Measurements from ENCODE around the gene TCF4.

TCF4 gene

DNA sequence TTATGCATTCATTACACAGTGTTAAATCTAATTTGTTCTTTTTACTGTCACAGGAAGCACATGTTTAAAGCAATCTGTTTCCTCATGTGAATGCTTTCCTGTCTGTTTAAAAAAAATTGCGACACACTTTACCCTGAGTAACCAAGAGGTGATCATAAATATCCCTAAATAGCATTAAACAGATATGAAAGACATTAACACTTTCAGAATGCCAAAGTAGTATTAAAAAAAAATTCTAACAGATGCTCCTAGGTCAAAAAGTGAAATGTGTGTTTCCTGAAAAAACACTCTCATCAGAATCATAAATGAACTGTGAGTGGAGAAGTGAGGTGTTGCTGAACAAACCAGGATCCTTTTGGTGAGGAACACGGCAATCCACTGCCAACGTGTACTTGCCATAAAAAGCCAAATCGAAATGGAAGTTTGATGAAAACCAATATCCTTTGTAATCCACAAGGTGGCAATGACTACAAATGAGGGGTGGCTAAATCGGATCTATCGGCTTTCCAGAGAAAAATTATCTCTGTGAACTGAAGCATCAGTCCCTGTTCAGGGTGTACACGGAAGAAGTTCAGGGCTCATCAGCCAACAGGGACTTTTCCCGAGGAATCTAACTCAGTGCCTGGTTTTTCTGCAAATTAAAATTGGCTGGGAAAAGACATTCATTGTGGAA is 248.9 kb downstream of the TCF4 start:
- peak; percentile 77 to 79 for DNase-seq

DNA sequence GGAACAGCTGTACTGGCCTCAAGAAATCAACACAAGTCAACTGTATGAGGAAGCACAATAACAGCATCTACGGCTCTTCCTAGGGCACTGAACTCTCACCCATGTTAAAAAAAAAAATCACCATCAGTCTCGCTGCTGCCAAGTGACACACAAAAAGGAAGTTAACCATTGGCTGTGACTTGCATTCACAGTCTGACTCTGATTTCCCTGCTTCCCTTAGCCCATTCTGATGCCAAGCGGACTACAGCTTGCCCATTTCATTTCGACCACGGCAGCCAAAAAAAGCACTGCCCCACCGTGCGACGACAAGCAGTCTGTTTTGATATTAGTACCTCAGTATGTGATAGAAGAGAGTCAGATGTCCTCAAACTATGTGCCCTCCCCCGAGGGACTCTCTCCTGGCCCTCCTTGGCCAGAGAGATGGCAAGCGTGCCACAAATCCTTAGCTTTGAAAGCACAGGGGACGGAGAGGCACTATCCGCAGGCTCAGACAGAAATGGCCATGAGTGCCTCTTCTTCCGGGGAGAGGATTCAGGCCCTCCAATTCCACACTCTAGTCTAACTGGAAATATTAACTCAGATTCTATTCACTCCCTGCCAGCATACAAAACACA is 250.0 kb downstream of the TCF4 start:
- no peak for DNase-seq

DNA sequence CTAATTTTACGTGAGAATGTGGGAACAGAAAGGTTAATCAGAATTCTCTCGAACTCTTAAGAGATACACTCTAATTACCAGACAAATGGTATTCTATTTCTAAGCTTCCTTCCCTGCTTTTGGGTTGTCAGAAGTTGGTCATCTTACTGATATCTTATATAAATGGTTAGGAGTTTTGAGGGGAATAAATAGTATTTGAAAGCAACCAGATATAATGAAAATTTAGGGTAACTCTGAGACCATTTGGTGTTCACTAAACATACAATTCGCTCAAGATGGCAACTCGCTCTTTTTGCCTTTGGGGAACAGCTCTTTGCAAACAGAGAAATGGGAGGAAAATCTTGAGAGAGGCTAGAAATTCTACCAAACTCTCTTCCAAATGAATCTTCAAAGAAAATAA is 250.9 kb downstream of the TCF4 start:
- no peak for DNase-seq

DNA sequence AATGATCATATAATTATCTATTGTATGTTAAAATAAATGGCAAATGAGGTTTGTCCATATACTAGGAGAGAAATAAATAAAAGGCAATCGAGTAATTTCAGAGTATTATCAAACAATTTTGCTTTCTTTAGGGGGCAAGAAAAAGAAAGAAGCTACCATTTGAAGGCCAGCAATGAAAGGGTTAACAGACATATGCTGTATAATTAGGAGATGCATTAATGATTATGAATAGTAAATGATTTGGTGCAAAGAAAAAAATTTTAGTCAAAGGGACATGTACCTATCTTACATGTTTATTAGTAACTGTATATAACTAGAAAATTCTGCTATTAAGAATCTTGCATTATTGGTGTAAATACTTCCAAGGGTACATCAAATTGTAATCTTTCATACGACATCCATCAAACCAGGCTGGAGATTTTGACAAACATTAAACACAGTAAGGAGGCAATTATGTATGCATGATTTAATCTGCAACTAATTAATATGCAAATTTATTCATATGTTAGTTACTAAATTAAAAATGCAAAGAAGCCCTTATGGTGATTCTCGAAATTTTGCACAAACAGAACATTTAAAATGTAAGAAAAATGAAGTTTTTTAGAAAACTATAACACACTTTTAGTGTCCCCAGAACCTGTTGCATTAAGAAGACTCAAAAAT is 251.4 kb downstream of the TCF4 start:
- DNase-seq: no peak

DNA sequence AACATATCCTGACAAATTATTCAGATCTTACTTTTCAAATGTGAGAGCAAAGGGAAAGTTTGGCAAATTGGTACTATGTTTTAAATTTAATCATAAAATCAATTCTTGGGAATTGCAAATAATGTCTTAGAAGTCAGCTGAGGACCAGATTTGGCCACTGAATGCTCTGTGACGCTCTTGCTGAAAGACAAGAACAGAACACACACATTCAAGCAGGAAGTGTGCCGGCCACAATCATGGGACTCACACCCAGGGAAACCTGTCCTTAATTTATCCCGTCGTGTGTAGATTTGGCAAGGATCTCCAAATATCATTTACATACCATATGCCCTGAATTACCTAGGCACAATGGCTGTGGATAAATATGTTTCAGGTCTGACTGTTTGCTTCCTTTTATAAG is 253.1 kb downstream of the TCF4 start:
- no peak for DNase-seq

DNA sequence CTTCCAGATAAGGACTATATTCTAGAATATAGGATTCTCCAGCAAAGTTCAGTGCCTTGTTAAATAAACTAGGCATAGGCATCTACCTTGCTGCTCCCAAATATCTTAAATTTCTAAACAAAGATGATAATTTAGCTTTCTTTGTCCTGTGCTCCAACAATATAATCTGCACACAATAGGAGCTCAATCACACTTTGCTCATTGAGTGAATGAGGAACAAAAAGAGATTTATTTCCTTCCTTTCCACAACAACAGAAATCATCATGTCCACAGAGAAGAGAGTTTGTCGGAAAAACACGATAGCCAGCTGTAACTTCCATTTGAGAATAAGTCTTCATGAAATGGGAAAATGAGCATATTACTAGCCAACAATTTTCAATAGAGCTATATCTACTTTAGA is 256.7 kb downstream of the TCF4 start:
- no peak for DNase-seq

DNA sequence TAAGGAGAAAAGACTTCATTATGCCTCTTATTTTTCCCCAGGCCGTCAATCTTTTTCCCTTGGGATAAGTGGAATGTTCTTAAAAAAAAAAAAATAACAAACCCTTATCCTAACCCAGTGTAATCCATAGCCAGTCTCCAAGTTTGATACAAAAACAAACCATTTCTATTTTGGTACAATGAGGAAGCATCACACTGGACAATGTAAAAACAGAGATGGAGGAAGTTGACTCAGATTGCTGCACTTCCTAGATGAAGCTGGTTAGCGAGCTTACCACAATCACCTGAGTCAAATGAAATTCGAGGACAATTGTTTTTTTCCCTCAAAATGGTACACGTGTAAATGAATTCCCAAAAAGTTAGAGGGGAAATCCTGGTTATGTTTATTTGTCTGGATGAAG is 259.7 kb downstream of the TCF4 start:
- peak; percentile 22 to 36 for DNase-seq

DNA sequence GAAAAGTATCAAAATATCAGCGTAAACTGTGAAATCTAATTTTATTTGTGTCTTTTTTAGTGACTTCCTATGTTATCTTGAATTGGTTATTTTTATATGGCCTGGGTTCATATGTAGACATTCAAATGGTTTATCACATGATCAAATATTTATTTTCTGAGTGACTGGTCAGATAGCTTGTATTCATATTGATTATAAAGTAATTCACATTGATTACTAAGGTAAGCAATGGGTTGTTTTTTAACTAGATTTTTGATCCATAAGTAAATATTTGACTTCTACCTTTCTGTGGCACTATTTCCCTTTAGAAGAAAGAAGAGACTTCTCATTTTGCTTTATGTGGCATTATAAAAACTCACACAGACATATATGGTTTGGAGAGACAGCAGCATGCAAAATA is 260.5 kb downstream of the TCF4 start:
- no peak for DNase-seq

DNA sequence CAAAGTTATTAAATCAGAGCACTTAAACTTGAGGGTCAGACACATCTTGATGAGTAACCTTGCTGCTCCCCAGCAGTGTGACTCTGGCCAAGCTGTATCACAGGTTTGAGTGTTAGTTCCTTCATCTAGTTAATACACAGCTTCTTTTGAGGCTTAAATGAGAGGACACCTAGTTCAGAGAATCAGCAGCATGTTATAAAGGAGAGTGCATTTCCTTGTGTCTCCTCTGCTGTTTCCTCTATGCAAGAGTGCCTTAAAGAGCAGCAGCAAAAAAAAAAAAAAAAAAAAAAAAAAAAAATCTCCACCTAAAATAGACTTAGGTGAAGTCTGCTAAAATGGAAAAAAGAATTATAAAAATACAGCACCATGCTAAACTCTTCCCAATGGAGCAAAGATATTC is 261.9 kb downstream of the TCF4 start:
- DNase-seq: no peak

DNA sequence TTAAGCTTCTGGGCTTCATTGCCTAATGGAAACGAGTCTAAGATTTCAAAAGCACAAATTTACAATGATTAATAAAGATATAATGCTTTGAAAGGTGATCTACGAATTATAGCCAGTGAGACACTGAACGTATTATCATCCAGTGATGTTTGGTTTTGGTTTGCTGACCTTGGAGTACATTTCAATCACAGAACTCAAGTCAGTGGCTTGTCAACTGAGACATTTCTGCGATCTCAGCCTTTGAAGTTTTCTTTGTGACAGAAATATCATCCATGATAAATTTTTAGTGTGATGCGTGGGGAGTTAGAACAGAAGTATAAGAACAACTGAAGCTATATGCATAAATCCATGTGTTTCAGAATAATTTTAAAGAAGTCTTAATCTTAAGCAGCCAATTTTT is 263.8 kb downstream of the TCF4 start:
- no peak for DNase-seq

DNA sequence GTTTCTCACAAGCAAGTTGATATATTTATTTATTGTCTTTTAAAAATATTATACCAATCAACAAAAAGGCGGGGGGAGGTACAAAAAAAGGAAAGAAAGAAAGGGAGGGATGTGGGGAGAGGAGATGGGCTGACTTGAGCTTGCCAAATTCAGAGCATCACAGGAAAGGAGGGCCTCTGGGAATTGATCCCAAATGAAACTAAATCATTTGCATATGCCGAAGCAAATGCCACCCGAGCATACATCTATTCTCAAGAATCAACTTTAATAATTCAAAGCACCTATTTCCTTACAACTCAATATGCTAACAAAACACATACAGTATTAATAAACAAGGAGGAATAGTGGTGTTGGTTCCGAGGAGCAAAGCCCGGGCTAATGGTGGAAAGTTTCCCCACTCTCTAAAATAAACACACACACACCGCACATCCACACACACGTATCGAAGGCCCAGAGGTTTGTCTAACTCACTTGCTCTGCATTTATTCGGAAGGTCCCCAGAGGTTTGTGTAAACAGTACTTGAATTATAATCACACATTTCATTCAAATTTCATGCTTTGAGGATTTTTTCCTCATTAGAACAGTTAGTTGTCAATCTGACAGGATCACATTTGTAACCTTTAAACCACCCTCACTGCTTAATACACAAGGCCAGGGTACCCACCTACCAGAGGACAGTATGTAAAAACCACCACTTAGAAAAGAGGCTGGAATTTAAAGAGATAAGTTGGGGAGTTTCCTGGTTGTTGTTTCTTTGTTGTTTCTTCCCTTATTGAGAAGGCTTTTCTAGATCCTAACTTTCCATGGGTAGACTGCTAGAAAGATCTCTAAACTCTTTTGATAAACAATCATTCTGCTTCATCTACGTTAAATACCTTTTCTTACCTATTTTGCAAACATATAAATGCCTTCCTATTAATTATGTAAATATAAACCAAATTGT is 264.7 kb downstream of the TCF4 start:
- no peak for DNase-seq

DNA sequence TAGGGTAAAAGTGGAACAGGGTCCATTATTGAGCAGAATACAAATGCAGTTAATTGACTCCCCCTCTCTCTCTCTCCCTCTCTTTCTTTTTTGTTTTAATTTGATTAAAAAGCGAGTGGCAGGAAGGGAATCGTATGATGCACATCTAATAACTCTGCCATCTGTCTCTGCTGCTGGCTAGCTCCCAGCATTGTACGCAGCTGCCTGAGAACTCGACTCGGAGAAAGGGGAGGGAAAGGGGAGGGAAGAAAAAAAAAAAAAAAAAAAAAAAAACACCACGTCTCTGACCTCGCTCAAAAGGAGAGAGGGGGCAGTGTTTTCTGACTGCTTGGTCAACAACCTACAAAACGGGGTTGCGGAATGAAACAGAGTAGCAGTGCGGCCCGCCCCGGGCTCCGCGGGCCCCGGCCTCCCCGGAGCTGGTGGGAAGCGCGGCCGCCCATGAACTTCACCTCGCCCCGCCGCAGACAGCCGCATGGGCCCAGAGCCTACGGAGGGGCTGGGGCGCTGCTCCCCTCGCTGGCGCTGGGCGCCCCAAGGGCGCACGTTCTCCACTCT is 265.7 kb downstream of the TCF4 start:
- DNase-seq: no peak

DNA sequence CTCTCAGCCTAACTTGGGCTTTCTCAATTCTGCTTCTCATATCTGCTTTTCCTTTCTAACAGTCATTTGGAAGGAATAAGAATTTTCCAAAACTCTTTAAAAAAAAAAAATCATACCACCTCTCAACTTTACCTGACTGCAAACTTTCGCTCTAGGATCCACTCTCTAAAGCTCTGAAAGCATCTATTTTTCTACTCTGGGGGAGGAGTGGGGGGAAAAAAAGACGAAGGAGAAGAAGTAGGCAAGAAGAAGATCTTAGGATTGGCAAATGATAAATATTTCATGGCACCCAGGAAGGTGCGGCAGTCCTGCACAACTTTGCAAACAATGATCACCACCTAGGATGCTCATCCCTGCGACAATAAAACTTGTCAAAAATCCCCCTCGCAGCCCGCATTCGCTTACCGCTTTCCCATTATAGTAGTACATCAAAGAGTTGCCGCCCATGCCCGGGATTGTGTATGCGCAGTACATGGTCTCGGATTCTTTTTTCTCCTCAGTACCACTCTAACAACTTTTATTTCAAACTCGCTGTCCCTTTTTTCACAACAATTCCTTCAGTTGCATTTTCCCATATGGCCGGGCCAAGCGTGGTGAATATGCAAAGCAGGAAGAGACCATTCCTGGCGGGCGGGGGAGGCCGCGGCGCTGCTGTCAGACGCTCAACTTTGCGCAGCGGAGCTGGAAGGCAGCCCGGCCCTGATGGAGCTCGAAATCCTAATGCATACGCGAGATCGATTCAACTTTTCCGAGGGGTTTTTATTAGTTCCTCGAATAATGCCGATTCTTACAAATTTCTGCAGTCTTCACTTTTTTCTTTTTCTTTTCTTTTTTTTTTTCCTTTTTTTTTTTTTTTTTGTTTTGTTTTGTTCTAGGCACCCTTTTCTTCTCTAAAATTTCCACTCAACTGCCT is 266.5 kb downstream of the TCF4 start:
- DNase-seq: no peak

DNA sequence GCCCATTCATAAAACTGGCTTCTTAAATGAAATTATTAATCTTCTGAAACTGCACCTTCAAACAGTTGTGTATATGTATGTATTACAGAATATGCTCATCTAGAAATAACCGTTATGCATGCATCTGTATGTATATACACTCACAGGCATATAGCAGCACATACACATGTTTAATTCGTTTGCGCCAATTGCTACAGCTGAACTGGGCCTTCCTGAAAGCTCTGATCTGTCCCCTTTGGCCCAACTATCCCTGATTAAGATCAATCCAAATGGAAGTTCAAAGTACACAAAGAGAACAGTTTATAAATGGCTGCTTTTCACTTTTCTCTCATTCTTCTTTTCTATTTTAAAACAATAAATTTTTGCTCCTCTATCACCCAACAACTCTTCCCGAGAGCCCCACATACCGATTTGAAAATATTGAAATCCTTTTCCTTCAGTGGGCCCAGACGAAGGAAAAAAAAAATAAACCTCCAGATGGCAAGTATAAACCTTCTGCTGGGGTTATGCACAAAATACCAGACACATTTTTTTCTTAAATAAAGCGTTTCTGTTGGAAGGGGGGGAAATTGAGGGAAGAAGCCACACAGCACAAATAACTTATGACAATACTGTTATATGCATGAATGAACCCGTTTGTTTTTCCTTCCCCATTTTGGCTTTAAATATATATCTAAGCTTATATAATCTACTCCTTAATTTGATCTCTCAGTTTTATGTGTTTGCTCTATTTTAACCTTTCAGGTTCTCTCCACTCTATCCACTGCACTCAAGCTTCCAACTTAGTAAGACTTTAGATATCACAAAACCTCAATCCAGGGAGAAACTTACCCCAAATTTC is 267.3 kb downstream of the TCF4 start:
- no peak for DNase-seq

DNA sequence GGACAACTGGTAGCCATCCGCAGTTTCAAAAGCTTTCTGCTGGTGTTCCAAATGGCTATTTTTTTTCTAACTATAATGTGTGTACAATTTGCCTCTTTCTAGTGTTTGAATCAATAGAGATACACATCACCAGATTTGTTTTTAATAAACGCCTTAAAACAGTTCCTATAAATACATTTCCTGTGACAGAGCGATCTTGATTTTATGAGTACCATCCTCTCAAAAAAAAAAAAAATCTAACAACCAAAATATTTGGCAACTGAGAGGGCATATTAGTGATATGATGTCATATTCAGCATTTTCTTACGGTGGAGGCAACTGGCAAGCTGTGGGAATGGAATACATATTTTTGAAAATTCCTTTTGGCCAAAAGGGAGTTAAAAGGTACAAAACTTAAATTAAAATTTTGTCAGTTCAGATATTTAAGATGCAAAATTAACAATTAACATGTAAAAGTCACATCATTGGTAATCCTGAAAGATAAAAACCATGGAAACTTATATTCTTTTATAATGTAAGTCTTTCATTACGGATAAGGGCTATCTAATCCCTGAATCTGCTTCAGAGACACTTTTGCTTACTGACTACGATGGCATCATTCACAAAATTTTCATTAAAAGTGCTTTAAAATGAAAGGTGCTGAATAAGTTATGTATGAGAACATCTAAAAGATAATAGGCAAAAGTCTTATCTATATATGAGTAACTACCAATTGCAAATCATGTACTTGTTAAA is 268.4 kb downstream of the TCF4 start:
- DNase-seq: no peak

DNA sequence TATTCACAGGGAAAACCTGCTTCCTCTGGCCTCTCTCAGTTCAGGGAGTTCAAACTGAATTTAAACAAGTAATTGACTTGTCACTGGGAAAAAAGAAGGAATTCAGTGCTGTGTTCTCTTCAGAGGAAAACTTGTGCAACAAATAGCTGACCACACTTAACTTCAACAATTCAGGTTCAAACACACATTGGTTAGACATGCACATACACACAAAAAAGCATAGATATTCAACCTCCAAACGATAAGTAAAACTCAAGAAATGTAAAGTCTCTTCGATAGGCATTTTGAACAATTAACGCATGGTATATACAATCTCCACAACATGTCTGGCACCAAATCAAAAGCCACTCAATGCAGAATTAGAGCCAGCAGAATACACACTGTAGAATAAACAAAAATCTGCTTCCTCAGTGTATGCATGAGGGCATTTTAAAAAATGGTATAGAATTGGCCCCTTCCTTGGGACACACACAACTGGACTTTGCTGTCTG is 269.0 kb downstream of the TCF4 start:
- DNase-seq: no peak

DNA sequence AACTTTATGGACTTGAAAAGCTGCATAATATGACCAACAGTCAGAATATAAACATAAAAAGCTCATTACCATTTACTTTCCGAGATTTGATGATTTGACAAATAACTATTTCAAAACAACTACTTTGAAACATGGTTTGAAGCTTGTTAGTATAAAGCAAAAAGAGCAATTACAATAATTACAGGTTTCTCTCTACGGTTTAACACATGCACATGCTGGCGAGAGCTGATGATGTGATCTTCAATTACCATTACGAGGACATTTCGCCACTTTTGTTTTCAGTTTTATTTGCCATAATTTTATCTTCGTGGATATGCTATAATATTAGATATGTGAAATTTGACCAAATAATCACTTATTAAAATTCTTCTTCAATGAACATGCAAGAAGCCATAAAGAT is 270.1 kb downstream of the TCF4 start:
- no peak for DNase-seq

DNA sequence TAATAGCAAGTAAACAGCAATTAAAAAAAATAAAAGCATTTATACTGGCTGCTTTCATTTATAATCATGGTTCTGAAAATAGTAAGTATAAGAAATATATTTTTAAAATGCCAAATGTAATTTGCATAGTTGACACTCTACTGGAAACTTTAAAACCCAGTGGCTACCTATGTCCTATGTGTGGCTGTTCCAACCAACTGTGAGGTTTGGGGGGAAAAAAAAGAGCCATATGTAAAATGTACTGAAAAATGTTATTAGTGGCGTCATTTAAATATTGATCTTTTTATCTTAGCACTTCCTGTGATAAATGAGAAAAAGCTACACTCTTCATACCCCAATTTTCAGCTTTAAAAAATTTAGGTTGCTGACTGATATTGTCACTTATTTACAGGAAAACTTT is 270.7 kb downstream of the TCF4 start:
- DNase-seq: no peak

DNA sequence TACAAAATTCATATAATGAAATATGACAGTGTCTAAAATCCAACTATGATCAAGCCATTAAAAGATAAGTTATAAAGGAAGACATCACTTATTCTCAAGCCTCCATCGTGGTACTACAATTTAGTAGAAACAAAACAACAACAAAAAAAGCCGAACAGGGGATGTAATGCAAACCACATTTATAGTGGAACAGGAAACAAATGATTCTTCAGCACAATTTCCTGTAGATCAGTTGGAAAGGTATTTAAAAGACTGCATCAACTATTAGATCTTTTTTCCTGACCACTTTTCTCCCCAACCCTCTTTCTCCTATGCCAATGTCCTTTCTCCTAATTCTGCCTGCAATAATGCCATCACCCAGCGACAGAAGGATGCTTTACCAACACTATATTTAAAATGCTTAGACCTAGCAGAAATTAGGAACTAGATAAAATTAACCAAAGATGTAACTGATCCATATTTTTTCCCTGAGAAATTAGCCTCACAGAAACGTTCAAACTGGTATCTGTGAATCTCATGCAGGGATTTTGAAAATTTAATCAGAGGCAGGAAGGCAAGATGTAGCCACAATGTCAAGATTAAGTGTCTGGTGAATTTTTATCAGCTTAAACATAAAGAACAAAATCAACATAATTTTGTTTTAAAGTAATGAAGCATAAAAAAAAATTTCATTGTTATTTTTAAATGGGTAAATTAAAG is 271.4 kb downstream of the TCF4 start:
- DNase-seq: no peak
